Endothelial cell of hepatic sinusoid (primary cell): ENCODE results near the gene DENND6B.
"Not testable (repeated sequence)": the region's sequence is repeated elsewhere in the genome, so short reads cannot be mapped to it uniquely, and the experiment has no call there.

Experiments
- in situ Hi-C: cut with HindIII; loops from 2 replicates; pipeline ENCODE4 v1.10.0; 2017; ENCODE audit warnings: low sequenced_read_pairs

The DENND6B gene

DNA sequence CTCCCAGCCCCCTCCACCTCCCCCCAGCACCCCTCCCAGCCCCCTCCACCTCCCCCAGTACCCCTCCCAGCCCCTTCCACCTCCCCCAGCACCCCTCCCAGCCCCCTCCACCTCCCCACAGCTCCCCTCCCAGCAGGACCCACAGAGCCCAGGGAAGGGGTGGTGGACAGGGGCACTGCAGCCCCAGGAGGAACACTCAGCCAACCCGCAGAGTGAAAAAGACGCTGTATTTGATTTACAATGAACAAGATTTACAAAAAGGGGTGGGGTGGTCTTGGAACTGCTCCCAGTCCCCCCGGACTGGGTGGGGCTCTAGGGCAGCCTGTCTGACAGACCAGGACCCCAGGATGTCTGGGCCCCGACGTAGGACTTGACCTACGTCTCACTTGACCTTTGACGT, 52.0 kb downstream of the DENND6B start:
- in situ Hi-C loops: no loop called here

DNA sequence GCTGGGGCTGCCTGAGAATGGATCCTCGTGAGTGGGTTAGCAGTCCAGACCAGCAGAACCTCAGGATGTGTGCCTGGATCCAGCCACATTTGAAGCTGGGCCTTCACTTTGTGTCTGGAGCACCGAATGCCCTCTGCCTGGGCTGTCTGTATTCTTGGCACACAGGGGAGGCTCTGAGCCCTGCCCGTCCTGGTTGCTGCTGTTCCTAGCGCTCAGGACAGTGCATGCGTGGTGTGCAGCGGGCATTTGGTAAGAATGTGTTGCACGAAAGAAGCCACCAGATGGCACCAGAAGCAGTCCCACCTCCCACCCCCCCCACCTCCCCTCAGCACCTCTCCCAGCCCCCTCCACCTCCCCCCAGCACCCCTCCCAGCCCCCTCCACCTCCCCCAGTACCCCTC, 52.5 kb downstream of the DENND6B start:
- in situ Hi-C loops: no loop called here

DNA sequence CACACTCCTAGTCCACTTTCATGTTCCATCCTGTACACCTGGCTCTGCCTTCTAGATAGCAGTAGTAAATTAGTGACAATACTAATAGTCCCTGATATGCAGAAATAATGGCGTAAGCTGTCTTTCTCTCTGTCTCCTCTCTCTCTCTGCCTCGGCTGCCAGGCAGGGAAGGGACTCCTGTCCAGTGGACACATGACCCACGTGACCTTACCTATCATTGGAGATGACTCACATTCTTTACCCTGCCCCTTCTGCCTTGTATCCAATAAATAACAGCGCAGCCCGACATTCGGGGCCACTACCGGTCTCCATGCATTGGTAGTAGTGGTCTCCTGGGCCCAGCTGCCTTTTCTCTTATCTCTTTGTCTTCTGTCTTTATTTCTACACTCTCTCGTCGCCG, 53.0 kb downstream of the DENND6B start:
- in situ Hi-C loops: not testable (repeated sequence)

DNA sequence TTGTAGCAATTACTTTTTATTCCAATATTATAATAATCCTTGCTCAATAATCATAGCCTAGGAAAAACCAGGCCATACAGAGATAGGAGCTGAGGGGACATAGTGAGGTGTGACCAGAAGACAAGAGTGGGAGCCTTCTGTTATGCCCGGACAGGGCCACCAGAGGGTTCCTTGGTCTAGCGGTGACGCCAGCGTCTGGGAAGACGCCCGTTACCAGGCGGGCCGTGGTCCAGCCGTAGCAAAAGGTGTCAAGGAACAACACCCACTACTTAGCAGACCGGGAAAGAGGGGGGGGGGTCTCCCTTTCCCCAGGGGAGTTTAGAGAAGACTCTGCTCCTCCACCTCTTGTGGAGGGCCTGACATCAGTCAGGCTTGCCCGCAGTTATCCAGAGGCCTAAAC, 53.5 kb downstream of the DENND6B start:
- in situ Hi-C loops: not testable (repeated sequence)

DNA sequence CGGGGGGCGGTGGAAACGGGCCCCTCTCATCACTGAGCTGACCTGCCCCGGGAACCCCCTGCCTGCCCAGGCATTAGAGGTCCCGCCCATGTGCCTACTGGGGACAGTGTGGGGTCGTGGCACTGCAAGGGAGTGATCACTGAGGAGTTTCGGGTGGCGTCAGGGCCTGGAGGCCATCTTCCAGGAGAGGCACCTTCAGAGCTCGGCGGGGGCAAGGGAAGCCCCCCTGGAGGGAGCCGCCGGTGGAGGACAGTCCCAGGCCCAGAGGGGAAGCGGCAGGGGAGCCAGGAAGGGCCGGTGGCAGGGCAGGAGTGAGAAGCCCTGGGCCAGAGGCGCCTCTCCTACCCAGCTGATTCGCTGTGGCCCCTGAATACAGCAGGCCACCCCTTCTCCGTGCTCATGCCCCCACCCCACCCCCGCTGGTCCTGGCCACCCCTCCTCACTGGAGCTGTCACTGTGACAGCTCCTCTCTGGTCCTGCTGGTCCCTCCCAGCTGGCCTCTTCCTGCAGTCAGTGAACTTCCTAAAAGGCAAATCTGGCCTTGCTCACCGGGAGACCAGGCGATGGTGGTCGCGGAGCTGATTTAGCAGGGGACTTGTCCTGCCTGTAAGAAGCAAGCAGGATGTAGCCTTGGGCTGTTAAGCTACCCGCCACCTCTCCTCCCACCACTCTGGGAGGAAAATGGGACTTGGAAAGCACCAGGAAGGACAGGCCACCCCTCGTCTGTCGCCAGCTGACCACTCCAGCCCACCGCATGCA, 54.6 kb downstream of the DENND6B start:
- in situ Hi-C loops: no loop called here

DNA sequence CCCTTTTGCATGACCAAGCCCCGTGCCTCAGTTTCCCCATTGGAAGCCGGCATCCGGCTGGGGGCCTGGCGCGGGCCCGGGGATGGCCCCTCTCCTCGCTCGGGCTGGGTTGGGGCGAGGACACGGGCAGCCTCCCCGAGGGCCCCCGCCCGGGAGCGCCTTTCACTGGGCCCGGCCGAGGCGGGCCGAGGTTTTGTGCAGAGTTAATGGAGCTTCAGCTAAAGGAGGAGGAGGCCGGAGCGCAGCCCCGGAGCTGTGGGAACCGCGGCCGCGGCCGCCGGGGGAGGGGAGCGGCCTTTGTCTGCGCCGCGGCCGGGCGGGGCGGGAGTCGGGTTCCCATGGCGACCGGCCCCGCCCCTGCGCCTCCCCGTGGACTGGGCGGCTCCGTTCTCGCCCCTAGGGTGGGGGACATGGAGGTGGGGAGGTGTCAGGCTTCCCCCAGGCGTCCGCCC, 55.3 kb downstream of the DENND6B start:
- in situ Hi-C loops: no loop called here

DNA sequence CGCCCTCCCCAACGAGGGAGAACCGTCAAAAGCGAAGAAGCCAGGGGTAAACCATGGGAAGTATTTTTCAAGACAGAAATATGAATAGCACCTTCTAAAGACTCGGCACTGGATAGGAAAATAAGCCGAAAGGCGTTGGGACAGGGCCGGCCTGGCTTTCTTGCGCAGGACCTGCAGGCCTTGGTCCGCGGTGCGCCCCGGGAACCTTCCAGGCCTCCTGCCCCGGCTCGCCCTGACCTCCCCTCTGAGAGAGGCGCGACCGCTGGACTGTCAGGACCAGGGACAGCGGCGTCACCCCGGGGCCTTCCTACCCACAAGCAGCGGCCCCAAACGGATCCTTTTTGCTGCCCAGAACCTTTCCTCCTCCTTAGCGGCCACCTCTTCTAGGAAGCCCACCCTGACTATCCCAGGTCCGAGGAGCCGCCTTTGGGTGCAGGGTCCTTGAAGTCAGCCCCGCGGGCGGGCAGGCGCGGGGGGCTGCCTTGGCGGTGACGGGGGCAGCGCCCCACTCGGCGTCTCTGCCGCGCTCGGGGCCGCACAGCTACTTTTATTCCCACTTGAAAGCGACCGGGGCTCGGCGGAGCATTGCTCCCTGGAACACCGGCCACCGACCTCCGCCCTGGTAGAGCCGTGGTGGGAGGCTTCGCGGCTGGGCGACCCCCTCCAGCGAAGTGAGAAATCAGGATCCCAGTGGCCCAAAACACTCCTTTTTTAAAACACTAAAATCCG, 56.0 kb downstream of the DENND6B start:
- in situ Hi-C loops: no loop called here

DNA sequence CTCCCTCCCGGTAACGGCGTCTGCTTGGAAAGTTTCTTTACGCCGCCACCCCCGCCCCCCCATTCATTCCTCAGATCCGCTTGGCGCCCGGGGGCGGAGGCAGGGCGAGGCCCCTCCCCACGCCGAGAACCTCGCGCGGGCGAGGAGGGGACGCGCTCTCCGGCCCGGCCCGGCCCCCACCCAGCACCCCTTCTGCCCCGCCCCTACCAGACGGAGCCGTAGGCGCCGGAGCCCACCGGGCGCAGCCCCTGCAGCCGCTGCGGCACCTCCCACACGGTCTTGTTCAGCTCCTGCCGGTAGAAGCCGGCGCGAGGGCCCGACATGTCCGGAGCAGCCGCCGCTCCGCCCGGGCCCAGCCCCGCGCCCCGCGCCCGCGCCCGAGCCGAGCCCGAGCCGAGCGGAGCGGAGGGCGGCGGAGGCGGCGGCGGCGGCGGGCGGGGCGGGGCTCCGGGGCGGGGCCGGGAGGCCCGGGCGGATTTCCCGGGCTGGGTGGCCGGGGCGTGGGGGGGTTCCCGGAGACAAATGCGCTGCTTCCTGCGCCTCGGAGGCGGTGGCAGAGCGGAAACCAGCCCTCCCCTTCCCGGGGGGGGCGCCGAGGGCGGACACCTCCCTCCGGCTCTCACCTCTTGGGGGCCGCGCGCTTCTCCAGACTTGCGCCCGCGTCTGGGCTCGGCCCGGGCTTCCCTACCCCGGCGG, 56.7 kb downstream of the DENND6B start, which contains the start of gene MAPK11:
MAPK11 (minus strand) TSS at position 411 of the 696 bp plus-strand sequence; CDS start at position 323, 88 bp downstream.
- in situ Hi-C loops: no loop called here

DNA sequence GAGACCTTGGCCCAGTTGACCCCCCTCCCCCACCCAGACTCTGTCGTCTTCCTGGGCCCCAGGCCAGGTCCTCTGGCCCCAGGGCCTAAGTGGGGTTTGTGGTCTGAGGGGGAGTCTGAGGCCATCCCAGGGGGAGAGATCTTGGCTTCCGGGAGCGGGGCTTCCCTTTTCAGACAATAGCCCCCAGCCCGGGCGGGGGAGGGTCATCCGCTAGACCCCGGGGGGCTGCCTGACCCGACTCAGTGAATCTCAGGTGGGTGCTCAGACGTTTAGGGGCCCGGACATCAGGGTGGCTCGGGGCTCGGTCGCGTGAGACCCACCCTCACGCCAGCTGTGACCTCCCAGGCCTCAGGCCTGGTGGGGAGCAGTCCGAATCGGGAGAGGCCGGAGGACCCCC, 57.2 kb downstream of the DENND6B start:
- in situ Hi-C loops: no loop called here

DNA sequence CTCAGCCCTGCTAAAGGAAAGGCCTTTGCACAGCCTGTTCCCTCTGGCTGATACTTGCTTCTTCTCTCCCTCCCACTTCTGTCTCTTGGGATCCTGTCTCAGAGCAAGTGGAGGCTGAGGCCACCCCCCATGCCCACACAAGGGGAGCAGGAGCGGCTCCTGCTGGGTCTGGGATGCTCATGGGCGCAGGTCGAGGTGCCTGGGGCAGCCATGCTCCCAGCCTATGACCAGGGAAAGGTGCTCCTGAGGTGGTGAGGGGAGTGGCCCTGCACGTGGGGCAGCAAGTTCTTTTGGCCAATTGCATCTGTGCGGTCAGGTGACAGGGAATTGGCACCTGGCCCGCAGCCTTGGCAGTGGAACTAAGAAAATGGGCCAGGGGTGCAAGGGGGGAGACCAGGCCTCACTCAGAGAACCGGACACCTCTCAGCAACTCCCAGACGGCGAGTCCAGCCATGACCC, 58.1 kb downstream of the DENND6B start:
- in situ Hi-C loops: no loop called here

DNA sequence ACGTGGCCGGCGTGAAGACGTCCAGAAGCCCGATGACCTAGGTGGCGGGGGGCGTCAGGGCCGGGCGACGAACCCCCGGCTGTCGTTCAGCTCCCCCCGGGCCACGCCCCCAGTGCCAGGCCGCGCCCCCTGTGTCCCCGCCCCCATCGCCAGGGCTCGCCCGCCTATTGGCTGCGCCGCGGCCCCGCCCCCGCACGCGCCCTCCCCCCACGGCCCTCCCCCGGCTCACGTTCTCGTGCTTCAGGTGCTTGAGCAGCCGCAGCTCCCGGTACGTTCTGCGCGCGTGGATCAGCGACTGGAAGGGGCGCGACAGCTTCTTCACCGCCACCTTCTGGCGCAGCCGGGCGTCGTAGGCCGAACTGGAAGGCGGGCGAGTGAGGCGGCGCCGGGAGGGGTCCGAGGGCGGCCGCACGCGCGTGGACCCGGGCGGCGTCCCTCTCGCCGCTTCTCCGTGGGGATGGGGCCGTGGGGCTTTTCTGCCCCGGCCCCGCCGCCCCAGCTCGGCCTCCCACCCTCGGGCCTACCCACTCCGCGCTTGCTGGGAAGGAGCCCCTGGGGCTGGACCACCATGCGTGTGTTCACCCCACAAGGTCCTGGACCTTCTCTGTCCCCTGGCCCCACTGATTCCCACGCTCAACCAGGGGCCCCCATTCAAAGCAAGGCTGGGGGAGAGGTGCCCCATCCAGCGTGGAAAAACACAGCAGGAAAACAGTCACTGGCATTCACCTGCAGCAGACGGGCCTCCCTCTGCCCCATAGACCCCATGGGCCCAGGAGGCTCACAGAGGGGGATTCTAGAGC, 59.0 kb downstream of the DENND6B start:
- in situ Hi-C loops: no loop called here

DNA sequence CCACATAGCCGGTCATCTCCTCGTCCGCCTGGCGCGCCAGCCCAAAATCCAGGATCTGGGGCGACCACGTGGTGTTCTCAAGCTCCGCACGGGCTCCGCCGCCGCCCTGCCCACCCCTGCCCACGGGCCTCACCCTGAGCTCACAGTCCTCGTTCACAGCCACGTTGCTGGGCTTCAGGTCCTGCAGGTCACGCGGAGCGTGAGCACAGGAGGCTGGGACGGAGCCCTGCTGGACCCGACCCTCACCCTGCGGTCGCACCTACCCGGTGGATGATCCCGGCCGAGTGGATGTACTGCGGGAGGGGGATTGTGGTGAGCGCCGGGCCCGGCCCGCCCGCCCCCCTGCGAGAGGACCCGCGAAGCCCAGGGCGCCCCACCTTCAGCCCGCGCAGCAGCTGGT, 59.8 kb downstream of the DENND6B start:
- in situ Hi-C loops: no loop called here

DNA sequence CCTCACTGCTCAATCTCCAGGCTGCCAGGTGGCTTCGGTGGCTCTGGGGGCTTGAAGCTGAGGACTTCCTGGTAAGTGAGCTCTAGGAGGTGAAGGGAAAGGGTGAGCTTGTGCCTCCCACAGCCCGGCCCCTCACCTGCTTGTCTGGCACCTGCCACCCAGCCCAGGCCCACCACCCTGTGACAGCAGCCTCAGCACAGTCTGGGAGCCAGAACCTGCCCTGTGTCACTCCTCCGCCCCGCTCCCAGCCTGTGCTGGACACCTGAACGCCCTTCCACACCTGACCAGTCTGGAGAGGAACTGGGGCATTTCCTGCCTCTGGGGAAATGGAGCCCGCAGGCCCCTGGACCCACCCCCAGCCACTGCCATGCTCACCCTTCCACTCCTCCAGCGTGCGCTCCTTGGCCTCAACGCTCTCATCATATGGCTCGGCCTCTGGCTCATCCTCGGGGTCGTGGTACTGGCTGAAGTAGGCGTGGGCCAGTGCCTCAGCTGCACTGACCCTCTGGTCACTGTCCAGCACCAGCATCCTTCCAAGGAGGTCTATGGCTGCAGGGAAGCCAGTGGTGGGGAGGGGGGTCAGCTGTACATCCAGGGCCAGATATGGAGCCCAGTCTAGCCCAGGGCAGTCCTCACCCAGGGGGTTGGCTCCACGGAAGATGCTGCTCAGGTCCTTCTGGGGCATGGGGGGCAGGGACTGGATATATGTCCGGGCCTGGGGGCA, 61.7 kb downstream of the DENND6B start:
- in situ Hi-C loops: no loop called here

DNA sequence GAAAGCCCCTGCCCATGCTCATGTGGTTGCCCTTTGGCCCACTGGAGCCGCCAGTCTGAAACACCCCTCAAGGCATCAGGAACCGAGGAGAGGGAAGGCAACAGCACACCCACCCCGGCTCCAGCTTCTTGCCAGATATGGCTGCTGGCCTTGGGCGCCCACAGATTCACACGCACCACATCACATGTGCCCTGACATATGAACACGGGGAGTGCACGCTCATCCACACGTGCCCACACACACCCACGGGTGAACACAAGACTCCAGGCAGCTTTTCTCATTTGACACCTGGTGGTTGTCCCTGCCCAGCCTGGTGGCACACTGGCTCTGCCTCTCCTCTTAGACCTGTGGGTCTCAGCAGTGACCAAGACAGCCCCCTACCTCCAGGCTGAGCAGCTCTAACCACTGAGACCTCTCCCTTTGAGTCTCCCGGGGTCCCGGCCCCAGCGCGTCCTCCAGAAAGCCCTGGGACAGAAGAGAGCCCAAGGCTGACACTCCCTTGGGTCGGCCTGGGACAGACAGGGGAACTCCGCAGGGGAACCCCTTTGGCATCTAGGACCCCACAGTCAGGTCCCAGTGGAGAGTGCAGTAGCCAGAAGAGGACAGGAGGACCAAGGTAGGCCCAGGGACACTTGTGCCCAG, 62.6 kb downstream of the DENND6B start:
- in situ Hi-C loops: no loop called here

DNA sequence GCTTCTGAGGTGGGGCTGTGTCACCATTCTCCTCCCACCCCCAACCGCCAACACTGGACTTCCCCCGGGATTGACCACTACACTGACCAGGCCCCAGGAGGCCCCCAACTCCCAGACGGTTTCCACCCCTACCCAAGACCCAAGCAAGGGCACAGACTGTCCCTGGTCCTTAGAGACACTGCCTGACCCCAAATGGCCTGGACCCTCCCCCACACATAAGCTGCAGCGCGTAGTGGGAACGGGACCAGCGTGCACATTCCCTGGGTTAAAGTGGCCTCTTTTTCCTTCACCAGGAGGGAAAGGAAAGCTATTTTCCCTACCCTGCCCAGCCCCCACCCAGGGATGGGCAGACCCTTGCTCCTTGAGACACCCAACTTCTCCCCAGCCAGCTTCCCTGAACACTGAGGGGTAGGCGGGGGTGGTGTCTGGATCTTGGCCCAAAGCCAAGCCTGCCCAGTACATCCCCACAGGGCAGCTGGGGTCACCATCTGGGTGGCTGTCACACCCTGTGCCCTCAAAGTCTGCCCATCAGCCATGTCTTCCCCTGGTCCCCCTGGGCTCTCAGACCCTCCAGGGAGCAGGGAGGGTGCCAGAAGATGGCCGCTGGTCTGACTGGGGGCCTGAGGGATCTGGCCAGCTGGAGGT, 63.7 kb downstream of the DENND6B start:
- in situ Hi-C loops: no loop called here

DNA sequence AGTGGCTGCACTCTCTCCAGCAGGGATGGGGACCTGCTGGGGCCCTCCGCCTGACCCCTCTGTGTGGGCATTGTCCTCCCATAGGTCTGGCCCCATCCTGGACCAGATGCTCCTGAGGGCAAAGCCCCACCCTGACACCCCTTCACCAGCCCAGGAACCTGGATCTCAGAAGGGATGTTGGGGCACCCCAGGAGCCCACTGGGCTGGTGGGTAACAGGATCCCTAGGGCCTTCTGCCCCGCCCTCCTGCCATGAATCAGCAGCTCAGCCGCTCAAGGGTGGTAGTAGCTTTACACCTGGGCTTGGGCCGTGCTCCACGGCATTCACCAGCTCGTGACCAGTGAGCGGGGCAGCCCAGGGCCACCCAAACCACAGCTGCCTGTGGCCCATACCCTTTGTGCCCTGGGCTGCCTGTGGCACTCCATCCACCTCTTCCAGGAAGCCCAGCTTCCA, 64.3 kb downstream of the DENND6B start:
- in situ Hi-C loops: no loop called here

DNA sequence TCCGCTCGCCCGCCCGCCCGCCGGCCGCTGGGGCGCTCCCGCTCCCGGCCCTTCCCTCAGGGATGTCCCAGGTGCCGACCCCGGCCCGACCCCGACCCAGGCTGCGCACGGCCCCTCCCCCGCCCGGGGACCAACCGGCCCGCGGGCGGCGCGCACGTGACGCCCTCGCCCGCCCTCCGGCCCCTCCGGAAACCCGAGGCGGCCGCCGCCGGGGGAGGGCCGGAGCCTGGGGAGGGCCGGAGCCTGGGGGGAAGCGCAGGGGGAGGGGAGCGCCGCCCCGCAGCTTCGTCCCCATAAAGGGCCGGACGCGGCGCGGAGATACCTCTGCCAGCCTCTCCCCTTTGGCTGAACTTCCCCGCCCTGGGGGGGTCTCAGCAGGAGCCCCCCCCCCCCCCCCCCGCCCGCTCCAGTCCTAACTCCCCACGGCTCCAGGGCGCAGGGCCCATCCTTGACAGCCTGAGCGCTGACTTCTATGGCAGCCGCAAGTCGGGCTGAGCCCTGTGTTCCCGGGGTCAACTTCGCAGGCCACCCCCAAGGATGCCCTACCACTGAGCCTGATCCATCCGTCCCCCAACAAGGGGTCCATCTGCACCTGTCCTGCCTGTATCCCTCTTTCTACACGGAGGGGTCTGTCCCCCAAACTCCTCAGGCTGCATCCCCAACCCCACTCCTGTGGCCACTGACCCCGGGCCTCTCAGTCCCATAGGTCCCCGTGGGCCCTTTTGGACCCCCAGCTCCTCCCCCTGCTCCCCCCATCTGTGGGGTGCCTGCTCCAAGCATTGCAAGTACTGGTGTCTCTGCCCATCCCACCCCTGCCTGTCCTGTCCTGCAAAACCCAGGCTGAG, 65.0 kb downstream of the DENND6B start, which contains the start of gene MAPK12:
MAPK12 (minus strand) TSS at position 69 of the 845 bp plus-strand sequence. CDS start 174 bp downstream, outside the sequence.
- in situ Hi-C loops: no loop called here
